Mesendoderm (in vitro differentiated cells): ENCODE results near the gene SEMA5B.
A peak's percentile ranks its signal among the peaks of the same experiment; 100 is the strongest.

Experiments used
- DNase-seq: peaks from one replicate; pipeline ENCODE4 v3.0.0; 2013
- H2AK5ac ChIP-seq: 2 replicates; pipeline ENCODE4 v1.6.1; 2013; ENCODE audit warnings: low read length, inconsistent platforms
- H2BK120ac ChIP-seq: 2 replicates; pipeline ENCODE4 v1.6.1; 2013; ENCODE audit warnings: low read depth, mild to moderate bottlenecking, low read length, moderate library complexity, mixed read lengths
- H2BK15ac ChIP-seq: replicated peaks from 2 replicates; pipeline ENCODE4 v1.6.1; 2013; ENCODE audit warnings: low read depth, mild to moderate bottlenecking, moderate library complexity
- H2BK5ac ChIP-seq: 2 replicates; pipeline ENCODE4 v1.6.1; 2013; ENCODE audit warnings: low read length, inconsistent platforms
- H3K18ac ChIP-seq: 2 replicates; pipeline ENCODE4 v1.6.1; 2013; ENCODE audit warnings: mild to moderate bottlenecking, low read length, mixed read lengths
- H3K23ac ChIP-seq: one replicate; pipeline ENCODE4 v1.6.1; 2013; ENCODE audit warnings: low read length
- H3K27ac ChIP-seq: 2 replicates; pipeline ENCODE4 v1.5.1; 2013; ENCODE audit warnings: low read depth, mild to moderate bottlenecking, inconsistent platforms, low read length, moderate library complexity
- H3K27me3 ChIP-seq: 2 replicates; pipeline ENCODE4 v1.6.1; 2013; ENCODE audit warnings: low read length, control low read depth, mild to moderate bottlenecking, inconsistent platforms; ENCODE audit not compliant: insufficient read depth, poor library complexity
- H3K36me3 ChIP-seq: 2 replicates; pipeline ENCODE4 v1.6.1; 2013; ENCODE audit warnings: low read length, inconsistent platforms; ENCODE audit not compliant: control insufficient read depth, insufficient read depth
- H3K4ac ChIP-seq: one replicate; pipeline ENCODE4 v1.6.1; 2013; ENCODE audit warnings: low read depth, mild to moderate bottlenecking, low read length, moderate library complexity
- H3K4me1 ChIP-seq: 2 replicates; pipeline ENCODE4 v1.6.1; 2013; ENCODE audit warnings: low read depth, low read length, inconsistent platforms; ENCODE audit not compliant: control insufficient read depth
- H3K4me2 ChIP-seq: 2 replicates; pipeline ENCODE4 v1.6.1; 2013; ENCODE audit warnings: low read length
- H3K4me3 ChIP-seq: 2 replicates; pipeline ENCODE4 v1.5.1; 2013; ENCODE audit warnings: mild to moderate bottlenecking, low read length
- H3K56ac ChIP-seq: one replicate; pipeline ENCODE4 v1.6.1; 2013; ENCODE audit warnings: low read length
- H3K79me1 ChIP-seq: 2 replicates; pipeline ENCODE4 v1.6.1; 2013; ENCODE audit warnings: low read length, inconsistent platforms
- H3K79me2 ChIP-seq: 2 replicates; pipeline ENCODE4 v1.6.1; 2013; ENCODE audit warnings: mild to moderate bottlenecking, low read length; ENCODE audit not compliant: control insufficient read depth, insufficient read depth
- H3K9ac ChIP-seq: 2 replicates; pipeline ENCODE4 v1.6.1; 2013; ENCODE audit warnings: low read length, inconsistent platforms
- H4K5ac ChIP-seq: one replicate; pipeline ENCODE4 v1.6.1; 2013; ENCODE audit warnings: low read length
- H4K8ac ChIP-seq: one replicate; pipeline ENCODE4 v1.6.1; 2013; ENCODE audit warnings: low read depth, mild to moderate bottlenecking, control low read depth, low read length, moderate library complexity
- WGBS: extraction: QIAGEN DNeasy Blood & Tissue Kit; methylation state at CpG from one replicate; pipeline ENCODE4 v1.1.7; 2013; ENCODE audit warnings: low lambda C conversion rate, missing lambda C conversion rate; ENCODE audit not compliant: insufficient coverage; ENCODE audit errors: extremely low coverage; 5-methylcytosine and 5-hydroxymethylcytosine counted together

Gene SEMA5B

DNA sequence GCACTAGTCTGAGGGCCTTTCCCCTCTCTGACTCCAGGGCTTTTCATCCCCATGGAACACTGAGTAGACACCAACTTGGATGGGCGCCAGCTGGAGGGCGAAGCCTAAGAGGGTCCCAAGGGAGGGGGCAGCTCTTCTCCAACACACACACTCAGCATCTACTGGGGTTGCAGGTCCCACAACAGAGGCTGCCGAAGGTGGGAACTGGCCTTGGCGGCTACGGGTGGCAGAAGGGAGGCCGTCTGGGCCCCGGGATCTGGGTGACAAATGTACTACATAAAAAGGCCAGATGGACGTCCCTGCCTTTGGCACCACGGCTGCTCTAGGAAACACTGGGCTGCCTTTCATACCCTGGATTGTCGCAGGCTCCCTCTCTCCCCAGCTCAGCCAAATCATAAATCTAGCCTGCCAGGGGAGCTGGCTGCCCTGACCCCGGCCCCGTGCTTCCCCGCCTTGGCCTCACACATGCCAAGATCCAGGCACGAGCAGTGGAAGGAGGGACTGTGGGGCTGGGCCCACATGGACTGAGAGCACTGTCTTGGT is 31.5 kb downstream of the SEMA5B start:
- H3K27ac ChIP-seq: no peak overlapping the region
- no peak overlapping the region for H3K23ac ChIP-seq
- no peak for DNase-seq
- H3K56ac ChIP-seq: no peak overlapping the region
- no peak overlapping the region for H2BK120ac ChIP-seq
- H3K36me3 ChIP-seq: no peaks in the 10 kb centered on the region
- no CpG with 5 or more reads among the region's 14 CpGs for WGBS
- peaks cover 5% of the 10 kb centered on the region for H3K4me1 ChIP-seq
- no peak overlapping the region for H2BK15ac ChIP-seq
- H3K9ac ChIP-seq: no peak overlapping the region
- no peak overlapping the region for H3K4me2 ChIP-seq
- no peak overlapping the region for H2BK5ac ChIP-seq
- H3K18ac ChIP-seq: no peak overlapping the region
- H2AK5ac ChIP-seq: no peak overlapping the region
- H3K79me2 ChIP-seq: no peaks in the 10 kb centered on the region
- no peak overlapping the region for H4K8ac ChIP-seq
- no peak overlapping the region for H4K5ac ChIP-seq
- no peak overlapping the region for H3K4me3 ChIP-seq
- H3K27me3 ChIP-seq: no peaks in the 10 kb centered on the region
- no peak overlapping the region for H3K4ac ChIP-seq
- H3K79me1 ChIP-seq: no peaks in the 10 kb centered on the region

DNA sequence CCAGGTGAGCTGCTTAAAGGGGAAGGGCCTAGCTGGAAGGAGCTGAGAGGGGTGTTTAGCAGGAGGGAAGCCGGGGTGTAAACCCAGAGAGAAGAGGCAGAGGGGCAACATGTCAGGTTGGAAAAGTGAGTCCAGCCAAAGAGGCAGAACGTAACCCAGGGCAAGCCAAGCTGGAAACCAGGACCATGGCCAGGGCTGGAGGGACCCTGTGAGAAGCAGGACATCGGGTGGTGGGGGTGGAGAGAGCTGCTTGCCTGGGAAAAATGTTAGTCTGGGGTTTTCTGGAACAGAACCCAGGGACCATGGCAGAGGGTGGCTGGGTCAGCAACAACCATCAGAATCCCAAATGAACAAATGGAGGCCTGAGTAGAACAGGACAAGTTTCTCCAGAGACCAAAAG is 32.6 kb downstream of the SEMA5B start:
- H3K4me2 ChIP-seq: no peak overlapping the region
- no peaks in the 10 kb centered on the region for H3K79me1 ChIP-seq
- no peak overlapping the region for H2AK5ac ChIP-seq
- H3K23ac ChIP-seq: no peak overlapping the region
- H3K27ac ChIP-seq: no peak overlapping the region
- no peak overlapping the region for H3K4me3 ChIP-seq
- no peak overlapping the region for H3K56ac ChIP-seq
- no peaks in the 10 kb centered on the region for H3K79me2 ChIP-seq
- H2BK5ac ChIP-seq: no peak overlapping the region
- no peak for DNase-seq
- H3K36me3 ChIP-seq: no peaks in the 10 kb centered on the region
- WGBS: no CpG with 5 or more reads among the region's 3 CpGs
- H2BK120ac ChIP-seq: no peak overlapping the region
- no peak overlapping the region for H4K8ac ChIP-seq
- no peak overlapping the region for H3K18ac ChIP-seq
- H3K4ac ChIP-seq: no peak overlapping the region
- no peaks in the 10 kb centered on the region for H3K27me3 ChIP-seq
- no peak overlapping the region for H4K5ac ChIP-seq
- peaks cover 5% of the 10 kb centered on the region for H3K4me1 ChIP-seq
- H3K9ac ChIP-seq: no peak overlapping the region
- no peak overlapping the region for H2BK15ac ChIP-seq

DNA sequence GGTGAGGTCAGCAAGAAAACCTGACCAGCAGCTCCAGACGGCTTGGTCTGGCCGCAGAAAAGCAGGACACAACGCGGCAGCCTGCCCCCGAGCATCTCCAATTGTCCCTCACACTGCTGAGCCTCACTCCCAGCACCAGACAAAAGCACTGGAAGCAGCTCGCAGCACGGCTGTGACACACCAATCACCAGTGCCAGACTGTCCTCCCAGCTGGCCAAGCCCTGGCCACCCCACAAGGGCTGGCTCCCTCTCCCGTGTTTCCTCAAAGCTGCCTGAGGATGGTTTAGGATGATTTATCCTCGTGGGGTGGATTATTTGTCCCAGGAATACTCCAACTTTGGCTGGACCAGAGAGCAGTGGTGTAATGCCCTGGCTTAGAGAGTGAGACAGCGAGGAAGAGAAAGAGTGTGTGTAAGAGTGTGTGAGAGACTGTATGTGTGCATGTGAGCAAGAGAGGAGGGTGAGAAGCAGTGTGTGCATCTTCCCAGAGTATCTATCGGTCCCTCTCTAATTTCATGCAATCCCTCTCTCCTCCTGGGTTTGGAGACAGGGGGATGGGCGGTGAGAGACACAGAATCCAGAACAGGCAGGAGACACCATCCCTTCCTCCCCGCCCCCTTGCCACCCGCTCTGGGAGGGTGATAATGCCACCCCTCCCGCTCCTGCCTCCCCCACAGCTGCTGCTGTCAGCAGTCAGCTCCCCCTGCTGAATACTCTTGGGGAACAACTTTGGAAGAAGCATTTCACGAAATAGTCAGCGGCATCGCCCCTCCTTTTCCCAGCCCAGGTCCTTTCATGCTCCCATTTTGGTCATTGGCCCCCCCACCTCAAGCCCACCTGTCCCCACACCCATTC is 34.2 kb downstream of the SEMA5B start:
- Histone ChIP-seq H3K4me1 (peaks cover 7% of the 10 kb centered on the region), H4K8ac (no peak overlapping the region), H2BK15ac (no peak overlapping the region), H3K23ac (no peak overlapping the region), H2BK120ac (no peak overlapping the region), H4K5ac (no peak overlapping the region), H3K56ac (peak overlapping the region; percentile 46), H3K36me3 (no peaks in the 10 kb centered on the region), H3K4me2 (no peak overlapping the region), H3K18ac (no peak overlapping the region), H2AK5ac (no peak overlapping the region), H3K27me3 (no peaks in the 10 kb centered on the region), H3K4me3 (no peak overlapping the region), H3K9ac (no peak overlapping the region), H3K4ac (no peak overlapping the region), H3K79me1 (no peaks in the 10 kb centered on the region), H3K79me2 (no peaks in the 10 kb centered on the region), H2BK5ac (no peak overlapping the region), H3K27ac (no peak overlapping the region)
- DNase-seq: no peak
- WGBS: no CpG with 5 or more reads among the region's 18 CpGs

DNA sequence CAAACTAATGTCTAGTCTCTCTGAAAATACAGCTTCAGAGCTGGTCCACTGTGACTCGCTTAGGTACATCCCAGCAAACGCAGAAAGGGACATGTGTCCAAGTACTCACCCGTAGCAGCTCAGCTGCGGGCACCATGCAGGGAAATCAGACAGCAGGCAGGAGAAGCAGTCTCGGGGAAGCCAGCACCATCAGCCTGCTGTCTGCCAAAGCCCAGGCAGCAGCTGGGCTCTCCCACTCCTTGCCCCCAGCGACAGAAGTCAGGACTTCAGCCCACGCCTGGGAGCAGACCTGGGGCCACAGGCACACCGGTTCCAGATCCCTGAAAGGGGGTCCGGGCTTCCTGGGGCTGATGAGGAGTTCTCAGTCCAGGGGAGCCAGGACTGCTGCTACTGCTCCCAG is 34.9 kb downstream of the SEMA5B start:
- H3K27me3 ChIP-seq: no peaks in the 10 kb centered on the region
- H4K8ac ChIP-seq: no peak overlapping the region
- no peak overlapping the region for H3K23ac ChIP-seq
- no peak overlapping the region for H2BK15ac ChIP-seq
- no peak for DNase-seq
- no peak overlapping the region for H3K4ac ChIP-seq
- no peak overlapping the region for H2BK5ac ChIP-seq
- no peak overlapping the region for H4K5ac ChIP-seq
- no peak overlapping the region for H3K18ac ChIP-seq
- H3K4me1 ChIP-seq: peaks cover 14% of the 10 kb centered on the region
- H3K79me2 ChIP-seq: no peaks in the 10 kb centered on the region
- H2AK5ac ChIP-seq: no peak overlapping the region
- H3K27ac ChIP-seq: no peak overlapping the region
- H3K56ac ChIP-seq: no peak overlapping the region
- H3K36me3 ChIP-seq: no peaks in the 10 kb centered on the region
- no peak overlapping the region for H3K9ac ChIP-seq
- H2BK120ac ChIP-seq: no peak overlapping the region
- H3K4me3 ChIP-seq: no peak overlapping the region
- no CpG with 5 or more reads among the region's 9 CpGs for WGBS
- no peaks in the 10 kb centered on the region for H3K79me1 ChIP-seq
- no peak overlapping the region for H3K4me2 ChIP-seq

DNA sequence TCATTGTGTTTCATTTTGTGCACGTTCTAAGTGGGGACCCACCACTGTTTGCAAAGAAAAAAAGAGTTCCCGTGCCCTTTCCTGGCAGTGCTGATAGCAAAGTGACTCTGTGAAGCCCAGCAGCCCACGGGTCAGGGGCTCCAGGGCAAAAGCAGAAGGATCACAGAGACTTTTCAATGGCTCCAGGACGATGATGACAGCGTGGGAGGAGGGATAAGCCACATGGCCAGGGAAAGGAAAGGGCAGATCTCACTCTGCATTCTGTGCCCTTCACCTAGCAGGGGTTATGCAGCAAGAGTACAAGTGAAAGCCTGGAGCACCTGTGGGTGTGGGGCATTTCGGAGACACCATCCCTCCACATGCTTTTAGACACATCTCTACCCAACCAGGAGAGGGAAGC is 35.4 kb downstream of the SEMA5B start:
- Histone ChIP-seq H3K27me3 (no peaks in the 10 kb centered on the region), H3K4me2 (no peak overlapping the region), H3K79me2 (no peaks in the 10 kb centered on the region), H2BK15ac (no peak overlapping the region), H4K8ac (no peak overlapping the region), H3K36me3 (no peaks in the 10 kb centered on the region), H2BK5ac (no peak overlapping the region), H3K18ac (no peak overlapping the region), H2BK120ac (no peak overlapping the region), H3K9ac (no peak overlapping the region), H3K23ac (no peak overlapping the region), H4K5ac (no peak overlapping the region), H3K4me1 (peaks cover 16% of the 10 kb centered on the region), H2AK5ac (no peak overlapping the region), H3K4ac (no peak overlapping the region), H3K27ac (no peak overlapping the region), H3K56ac (no peak overlapping the region), H3K4me3 (no peak overlapping the region), H3K79me1 (no peaks in the 10 kb centered on the region)
- no CpG with 5 or more reads among the region's 6 CpGs for WGBS
- DNase-seq: no peak
